ENCODE measurements around the gene CACNB4. TPM values are rescaled to one million over a fixed set of nuclear protein-coding genes. Genes with fewer than 3 reads are reported as not detected.

The CACNB4 gene
- total and polyA plus RNA-seq, 10 donors = 0.14 to 5.1 (median 1.6) TPM

DNA sequence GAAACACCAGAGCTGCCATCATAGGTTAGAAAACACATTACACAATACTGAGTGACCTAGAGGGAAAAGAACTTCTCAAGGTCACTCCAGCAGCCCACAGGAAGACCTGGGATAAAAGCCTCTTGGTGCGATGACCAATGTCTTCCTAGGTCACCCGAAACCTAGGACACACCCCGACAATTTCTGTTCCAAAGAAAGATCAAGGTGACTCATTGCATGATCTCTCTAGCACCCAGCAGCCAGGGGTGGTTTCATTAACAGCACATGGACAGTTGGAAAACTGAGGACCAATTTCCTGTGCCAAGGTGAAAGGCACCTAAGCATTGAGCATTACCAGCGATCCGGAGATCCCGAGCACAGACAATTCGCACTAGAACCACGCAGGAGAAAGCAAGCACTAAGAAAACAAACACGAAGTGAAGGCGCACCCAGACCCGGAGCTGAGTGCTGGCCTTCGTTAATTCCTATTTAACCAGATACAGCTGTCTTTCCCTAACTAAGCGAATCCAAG is 1.5 kb downstream of the CACNB4 start:
- no peak for DNase-seq
- 16 to 32% (median 24%) methylated on average over 13 of the region's 13 CpGs for WGBS, 5 donors
- H3K36me3 ChIP-seq = no peaks in the 10 kb centered on the region
- TF ChIP-seq POLR2AphosphoS5 (IDR thresholded peaks at IDR 0.05) (no peak), POLR2A (IDR thresholded peaks at IDR 0.05) (no peak)
- TF ChIP-seq, protein P1, sequence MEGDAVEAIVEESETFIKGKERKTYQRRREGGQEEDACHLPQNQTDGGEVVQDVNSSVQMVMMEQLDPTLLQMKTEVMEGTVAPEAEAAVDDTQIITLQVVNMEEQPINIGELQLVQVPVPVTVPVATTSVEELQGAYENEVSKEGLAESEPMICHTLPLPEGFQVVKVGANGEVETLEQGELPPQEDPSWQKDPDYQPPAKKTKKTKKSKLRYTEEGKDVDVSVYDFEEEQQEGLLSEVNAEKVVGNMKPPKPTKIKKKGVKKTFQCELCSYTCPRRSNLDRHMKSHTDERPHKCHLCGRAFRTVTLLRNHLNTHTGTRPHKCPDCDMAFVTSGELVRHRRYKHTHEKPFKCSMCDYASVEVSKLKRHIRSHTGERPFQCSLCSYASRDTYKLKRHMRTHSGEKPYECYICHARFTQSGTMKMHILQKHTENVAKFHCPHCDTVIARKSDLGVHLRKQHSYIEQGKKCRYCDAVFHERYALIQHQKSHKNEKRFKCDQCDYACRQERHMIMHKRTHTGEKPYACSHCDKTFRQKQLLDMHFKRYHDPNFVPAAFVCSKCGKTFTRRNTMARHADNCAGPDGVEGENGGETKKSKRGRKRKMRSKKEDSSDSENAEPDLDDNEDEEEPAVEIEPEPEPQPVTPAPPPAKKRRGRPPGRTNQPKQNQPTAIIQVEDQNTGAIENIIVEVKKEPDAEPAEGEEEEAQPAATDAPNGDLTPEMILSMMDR (IDR thresholded peaks at IDR 0.05 in 8 of 11, conservative IDR thresholded peaks at IDR 0.05 in 3 of 11) = no peak
- no peaks in the 10 kb centered on the region for H3K9me3 ChIP-seq
- peak overlapping the region in 2 of 8 donors; percentile 2 to 30 for H3K27ac ChIP-seq
- H3K4me1 ChIP-seq = peaks cover 0 to 33% (median 26%) of the 10 kb centered on the region in 6 donors
- peaks cover 0 to 57% (median 32%) of the 10 kb centered on the region in 7 donors for H3K27me3 ChIP-seq (replicated peaks in 1 of 7)
- intact Hi-C loops (cut with DNase I; ENCODE audit: low total_unique reads) = no loop called here
- peak overlapping the region in 7 of 8 donors; percentile 48 to 81 (median 56) for H3K4me3 ChIP-seq

DNA sequence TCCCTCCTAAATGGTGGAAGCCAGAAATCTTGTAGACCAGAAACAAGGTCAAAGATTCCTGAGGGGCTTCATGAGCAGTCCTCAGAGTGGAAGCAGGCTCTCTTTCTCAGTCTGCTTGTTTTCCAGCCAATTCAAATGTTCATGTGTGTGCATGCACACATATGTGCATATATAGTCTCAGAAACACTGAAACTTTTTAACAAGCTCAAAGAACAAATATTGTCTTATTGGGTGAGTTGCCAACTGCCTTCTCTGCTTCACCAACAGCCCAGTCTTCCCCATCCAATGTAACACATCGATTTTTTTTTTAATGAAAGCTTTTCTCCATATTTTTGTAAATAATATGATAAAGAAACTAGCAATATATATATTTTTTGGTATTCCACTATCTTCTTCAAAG is 3.7 kb downstream of the CACNB4 start:
- H3K9me3 ChIP-seq = no peaks in the 10 kb centered on the region
- H3K27ac ChIP-seq = no peak overlapping the region
- peaks cover 0 to 36% (median 27%) of the 10 kb centered on the region in 7 donors for H3K27me3 ChIP-seq (replicated peaks in 1 of 7)
- 82 to 93% (median 84%) methylated on average over 1 of the region's 1 CpG for WGBS, 5 donors
- H3K4me3 ChIP-seq = no peak overlapping the region
- no peaks in the 10 kb centered on the region for H3K36me3 ChIP-seq
- no peak for DNase-seq
- TF ChIP-seq, protein P1 (IDR thresholded peaks at IDR 0.05 in 8 of 11, conservative IDR thresholded peaks at IDR 0.05 in 3 of 11) = no peak
- TF ChIP-seq POLR2A (IDR thresholded peaks at IDR 0.05) (no peak), POLR2AphosphoS5 (IDR thresholded peaks at IDR 0.05) (no peak)
- H3K4me1 ChIP-seq = peaks cover 0 to 33% (median 26%) of the 10 kb centered on the region in 6 donors
- intact Hi-C loops (cut with DNase I; ENCODE audit: low total_unique reads) = no loop called here

DNA sequence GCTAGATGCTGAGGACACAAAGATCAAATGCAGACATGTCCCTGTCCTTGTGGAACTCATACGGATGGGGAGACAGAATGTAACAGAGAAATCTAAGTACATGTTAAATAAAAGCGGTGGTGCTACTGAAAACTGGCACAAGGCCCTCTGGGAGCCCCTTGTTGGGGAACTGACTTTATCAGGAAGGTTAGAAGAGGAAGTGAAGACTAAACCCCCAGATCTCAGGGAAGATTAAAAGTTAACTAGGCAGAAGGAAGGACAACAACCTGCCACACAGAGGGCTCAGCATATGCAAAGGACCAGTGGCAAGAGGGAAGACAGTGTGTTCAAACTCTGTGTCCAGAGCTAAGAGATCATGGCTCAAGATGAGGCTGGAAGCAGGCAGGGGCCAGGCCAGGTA is 4.8 kb downstream of the CACNB4 start:
- Histone ChIP-seq H3K9me3 (no peaks in the 10 kb centered on the region), H3K4me1 (peaks cover 0 to 31% (median 20%) of the 10 kb centered on the region in 6 donors), H3K36me3 (no peaks in the 10 kb centered on the region), H3K27ac (no peak overlapping the region), H3K27me3 (replicated peaks in 1 of 7) (peaks cover 0 to 24% (median 16%) of the 10 kb centered on the region in 7 donors), H3K4me3 (no peak overlapping the region)
- TF ChIP-seq POLR2AphosphoS5 (IDR thresholded peaks at IDR 0.05) = no peak
- no peak for TF ChIP-seq POLR2A (IDR thresholded peaks at IDR 0.05)
- TF ChIP-seq, protein P1 (IDR thresholded peaks at IDR 0.05 in 8 of 11, conservative IDR thresholded peaks at IDR 0.05 in 3 of 11) = no peak
- intact Hi-C loops (cut with DNase I; ENCODE audit: low total_unique reads) = no loop called here
- no peak for DNase-seq
- 79 to 92% (median 84%) methylated on average over 2 of the region's 2 CpGs for WGBS, 5 donors

DNA sequence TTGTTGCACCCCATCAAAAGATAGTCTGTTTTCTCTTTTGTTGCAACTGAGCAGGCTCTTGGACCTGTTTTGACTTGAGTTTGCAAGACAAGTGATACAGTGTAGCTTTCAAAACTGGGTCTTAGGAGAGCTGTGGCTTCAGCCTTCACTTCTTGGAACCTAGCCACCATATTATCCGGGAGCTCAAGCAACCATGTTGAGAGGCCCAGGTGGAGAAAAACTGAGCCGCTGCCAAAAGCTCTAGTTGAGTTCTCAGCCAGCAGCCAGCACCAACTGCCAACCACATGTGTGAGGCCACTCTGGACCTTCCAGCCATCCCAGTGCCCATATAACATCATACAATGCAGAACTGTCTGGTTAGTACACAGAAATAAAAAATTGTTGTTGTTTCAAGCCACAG is 5.4 kb downstream of the CACNB4 start:
- H3K9me3 ChIP-seq = no peaks in the 10 kb centered on the region
- TF ChIP-seq POLR2A (IDR thresholded peaks at IDR 0.05) (no peak), POLR2AphosphoS5 (IDR thresholded peaks at IDR 0.05) (no peak)
- TF ChIP-seq, protein P1 (IDR thresholded peaks at IDR 0.05 in 8 of 11, conservative IDR thresholded peaks at IDR 0.05 in 3 of 11) = no peak
- no peaks in the 10 kb centered on the region for H3K36me3 ChIP-seq
- no peak for DNase-seq
- H3K27ac ChIP-seq = no peak overlapping the region
- intact Hi-C loops (cut with DNase I; ENCODE audit: low total_unique reads) = no loop called here
- H3K27me3 ChIP-seq (replicated peaks in 1 of 7) = peaks cover 0 to 19% (median 10%) of the 10 kb centered on the region in 7 donors
- no peak overlapping the region for H3K4me3 ChIP-seq
- peaks cover 0 to 31% (median 15%) of the 10 kb centered on the region in 6 donors for H3K4me1 ChIP-seq
- WGBS, 5 donors = 56 to 94% (median 72%) methylated on average over 2 of the region's 2 CpGs
